ENCODE results near the gene SLX4IP.

The SLX4IP gene

DNA sequence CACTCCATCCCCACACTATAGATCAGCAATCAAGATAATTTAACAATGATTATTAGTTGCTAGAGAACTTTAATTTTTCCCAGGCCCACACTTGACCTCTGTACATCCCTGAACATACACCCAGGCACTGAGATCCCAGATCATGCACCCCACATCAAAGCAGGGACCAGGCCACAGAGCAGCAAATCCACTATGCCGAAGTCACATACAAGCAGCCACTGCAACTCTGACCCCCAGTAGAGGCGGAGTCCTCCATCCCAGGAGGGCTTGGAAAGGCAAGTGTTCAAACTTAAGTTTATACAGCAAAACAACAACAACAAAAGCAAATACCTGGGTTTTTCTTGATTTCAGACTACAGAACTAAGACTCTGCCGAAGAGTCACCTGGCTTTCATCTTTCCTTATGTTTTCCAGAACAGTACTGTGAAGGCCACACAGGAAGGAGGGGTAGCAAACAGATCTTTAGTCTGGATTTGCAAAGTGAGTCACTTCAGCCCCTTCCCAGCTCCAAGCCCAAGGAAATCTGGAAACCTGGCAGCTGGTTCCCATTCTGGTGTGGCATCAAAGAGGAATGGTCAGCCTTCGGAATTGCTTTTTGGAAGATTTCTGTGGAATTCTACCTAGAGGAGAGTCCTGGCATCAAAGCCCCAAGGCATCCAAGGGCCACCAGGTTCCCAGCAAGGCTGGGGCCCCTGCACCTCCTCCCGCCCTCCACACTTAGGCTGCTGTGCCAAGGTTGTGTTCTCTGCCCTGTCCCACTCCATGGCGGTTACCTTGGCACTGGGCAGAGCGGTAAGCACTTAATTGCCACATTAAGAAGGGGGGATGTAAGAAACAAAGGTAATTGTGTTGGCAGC lies 231.3 kb downstream of the SLX4IP start:
- peaks cover 46% of the 10 kb centered on the region for H3K4me1 ChIP-seq
- peak overlapping the region; percentile 37 for H3K27ac ChIP-seq
- TF ChIP-seq, protein P1, sequence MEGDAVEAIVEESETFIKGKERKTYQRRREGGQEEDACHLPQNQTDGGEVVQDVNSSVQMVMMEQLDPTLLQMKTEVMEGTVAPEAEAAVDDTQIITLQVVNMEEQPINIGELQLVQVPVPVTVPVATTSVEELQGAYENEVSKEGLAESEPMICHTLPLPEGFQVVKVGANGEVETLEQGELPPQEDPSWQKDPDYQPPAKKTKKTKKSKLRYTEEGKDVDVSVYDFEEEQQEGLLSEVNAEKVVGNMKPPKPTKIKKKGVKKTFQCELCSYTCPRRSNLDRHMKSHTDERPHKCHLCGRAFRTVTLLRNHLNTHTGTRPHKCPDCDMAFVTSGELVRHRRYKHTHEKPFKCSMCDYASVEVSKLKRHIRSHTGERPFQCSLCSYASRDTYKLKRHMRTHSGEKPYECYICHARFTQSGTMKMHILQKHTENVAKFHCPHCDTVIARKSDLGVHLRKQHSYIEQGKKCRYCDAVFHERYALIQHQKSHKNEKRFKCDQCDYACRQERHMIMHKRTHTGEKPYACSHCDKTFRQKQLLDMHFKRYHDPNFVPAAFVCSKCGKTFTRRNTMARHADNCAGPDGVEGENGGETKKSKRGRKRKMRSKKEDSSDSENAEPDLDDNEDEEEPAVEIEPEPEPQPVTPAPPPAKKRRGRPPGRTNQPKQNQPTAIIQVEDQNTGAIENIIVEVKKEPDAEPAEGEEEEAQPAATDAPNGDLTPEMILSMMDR (IDR thresholded peaks at IDR 0.05) = no peak
- no peaks in the 10 kb centered on the region for H3K36me3 ChIP-seq (ENCODE audit: control insufficient read depth, insufficient read depth, low read length)
- H3K79me2 ChIP-seq = peaks cover 13% of the 10 kb centered on the region
- H3K27me3 ChIP-seq (ENCODE audit: control insufficient read depth, insufficient read depth, low read length) = no peaks in the 10 kb centered on the region
- no peak overlapping the region for H3K4me3 ChIP-seq (ENCODE audit: low read depth, low read length)
- no peak overlapping the region for H2AFZ ChIP-seq
- H3K9me3 ChIP-seq (ENCODE audit: control insufficient read depth, low read length) = no peaks in the 10 kb centered on the region
- peak overlapping the region; percentile 20 for H3K4me2 ChIP-seq (ENCODE audit: low read length)
- H3K9ac ChIP-seq = no peak overlapping the region

DNA sequence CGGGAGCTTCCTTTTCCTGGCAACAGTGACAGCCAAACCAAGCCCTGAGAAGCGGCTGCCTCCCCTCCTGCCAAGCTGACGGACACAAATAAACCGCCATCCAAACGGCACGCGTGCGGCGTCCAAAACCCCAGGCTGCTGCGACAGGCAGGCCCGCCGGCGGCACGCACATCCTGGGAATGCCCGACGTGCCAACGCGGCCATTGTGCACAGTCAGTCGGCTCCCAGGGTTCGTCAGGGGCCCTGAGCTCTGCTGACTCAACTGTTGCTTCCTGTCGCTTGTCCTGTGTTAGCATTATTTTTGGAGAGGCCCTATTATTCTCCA lies 231.9 kb downstream of the SLX4IP start:
- H3K4me1 ChIP-seq = peaks cover 46% of the 10 kb centered on the region
- H3K27ac ChIP-seq = no peak overlapping the region
- H3K79me2 ChIP-seq = peaks cover 9% of the 10 kb centered on the region
- no peaks in the 10 kb centered on the region for H3K9me3 ChIP-seq (ENCODE audit: control insufficient read depth, low read length)
- H3K27me3 ChIP-seq (ENCODE audit: control insufficient read depth, insufficient read depth, low read length) = no peaks in the 10 kb centered on the region
- no peak overlapping the region for H3K4me2 ChIP-seq (ENCODE audit: low read length)
- no peak overlapping the region for H3K4me3 ChIP-seq (ENCODE audit: low read depth, low read length)
- H3K9ac ChIP-seq = no peak overlapping the region
- H3K36me3 ChIP-seq (ENCODE audit: control insufficient read depth, insufficient read depth, low read length) = no peaks in the 10 kb centered on the region
- TF ChIP-seq, protein P1 (IDR thresholded peaks at IDR 0.05) = no peak
- no peak overlapping the region for H2AFZ ChIP-seq

DNA sequence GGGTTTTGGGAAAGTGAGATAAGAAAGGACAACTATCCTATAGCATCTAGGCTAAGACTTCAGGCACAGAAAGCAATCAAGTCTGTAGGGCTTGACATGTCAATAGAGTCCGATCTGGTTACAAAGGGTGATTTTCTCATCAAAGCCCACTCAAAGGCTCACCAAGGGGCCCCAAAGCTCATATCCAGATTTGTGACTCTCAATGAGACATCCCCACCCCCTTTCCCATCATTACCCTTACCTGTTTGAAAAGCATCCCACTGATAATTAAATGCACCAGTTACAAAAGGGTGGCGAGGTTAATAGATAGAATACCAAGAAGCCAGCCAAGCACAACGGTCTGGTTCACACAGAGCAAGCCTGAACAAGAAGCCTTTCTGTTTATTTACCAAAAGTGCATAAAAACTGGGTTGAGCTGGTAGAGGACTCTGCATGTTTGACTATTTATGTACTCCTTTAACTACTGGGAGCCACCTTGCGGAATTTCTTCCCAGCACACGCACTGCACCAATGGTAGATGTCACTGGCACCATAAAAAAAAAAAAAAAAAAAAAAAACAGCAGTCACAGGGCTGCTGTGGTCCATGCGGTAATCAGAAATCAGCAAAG lies 232.6 kb downstream of the SLX4IP start:
- H3K4me2 ChIP-seq (ENCODE audit: low read length) = peak overlapping the region; percentile 6
- no peak overlapping the region for H3K9ac ChIP-seq
- peaks cover 6% of the 10 kb centered on the region for H3K79me2 ChIP-seq
- H3K4me3 ChIP-seq (ENCODE audit: low read depth, low read length) = no peak overlapping the region
- no peak overlapping the region for H2AFZ ChIP-seq
- no peaks in the 10 kb centered on the region for H3K27me3 ChIP-seq (ENCODE audit: control insufficient read depth, insufficient read depth, low read length)
- H3K9me3 ChIP-seq (ENCODE audit: control insufficient read depth, low read length) = no peaks in the 10 kb centered on the region
- H3K4me1 ChIP-seq = peaks cover 43% of the 10 kb centered on the region
- no peak overlapping the region for H3K27ac ChIP-seq
- TF ChIP-seq, protein P1 (IDR thresholded peaks at IDR 0.05) = no peak
- H3K36me3 ChIP-seq (ENCODE audit: control insufficient read depth, insufficient read depth, low read length) = no peaks in the 10 kb centered on the region

DNA sequence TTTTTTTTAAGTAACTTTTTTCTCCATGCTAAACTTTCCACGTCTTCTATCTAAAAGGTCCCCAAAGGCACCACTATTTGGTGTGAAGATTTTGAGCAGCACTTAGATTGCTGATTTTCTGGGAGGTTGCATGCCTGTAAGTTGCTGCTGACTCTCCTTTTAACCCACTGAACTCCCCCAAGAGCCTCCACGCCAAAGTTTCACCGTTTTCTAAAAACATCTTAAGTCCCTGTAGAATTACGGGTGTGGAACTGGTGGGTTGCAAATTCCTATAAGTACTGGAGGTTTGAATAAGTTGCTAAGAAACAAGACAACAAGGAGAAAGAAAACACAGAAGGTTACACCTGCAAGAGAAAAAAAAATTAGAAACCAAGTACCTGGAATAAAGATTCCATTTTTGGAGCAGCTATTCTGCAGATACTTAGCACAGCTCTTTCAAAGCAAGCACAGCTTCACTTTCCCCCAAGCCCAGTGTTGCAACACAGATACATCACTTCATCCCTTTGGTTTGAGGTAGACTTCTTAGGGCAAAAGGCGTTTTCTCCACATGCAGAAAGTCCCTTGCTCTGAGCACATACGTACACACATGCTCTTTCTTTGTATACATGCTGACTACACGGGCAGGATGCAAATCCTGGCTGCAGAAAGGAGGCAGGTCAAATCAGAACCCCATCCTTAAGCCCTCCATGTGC lies 233.7 kb downstream of the SLX4IP start:
- Histone ChIP-seq H3K4me2 (ENCODE audit: low read length) (no peak overlapping the region), H3K9ac (no peak overlapping the region), H3K4me3 (ENCODE audit: low read depth, low read length) (no peak overlapping the region), H3K79me2 (peaks cover 9% of the 10 kb centered on the region), H2AFZ (no peak overlapping the region), H3K27ac (no peak overlapping the region), H3K9me3 (ENCODE audit: control insufficient read depth, low read length) (no peaks in the 10 kb centered on the region), H3K27me3 (ENCODE audit: control insufficient read depth, insufficient read depth, low read length) (no peaks in the 10 kb centered on the region), H3K4me1 (peaks cover 37% of the 10 kb centered on the region), H3K36me3 (ENCODE audit: control insufficient read depth, insufficient read depth, low read length) (no peaks in the 10 kb centered on the region)
- TF ChIP-seq, protein P1 (IDR thresholded peaks at IDR 0.05) = no peak
